ENCODE data around the gene VPREB3. TPM values are rescaled to one million over a fixed set of nuclear protein-coding genes. Genes with fewer than 3 reads are reported as not detected.

Gene VPREB3
- total RNA-seq, 3 donors from 2014 or later, result not detected

DNA sequence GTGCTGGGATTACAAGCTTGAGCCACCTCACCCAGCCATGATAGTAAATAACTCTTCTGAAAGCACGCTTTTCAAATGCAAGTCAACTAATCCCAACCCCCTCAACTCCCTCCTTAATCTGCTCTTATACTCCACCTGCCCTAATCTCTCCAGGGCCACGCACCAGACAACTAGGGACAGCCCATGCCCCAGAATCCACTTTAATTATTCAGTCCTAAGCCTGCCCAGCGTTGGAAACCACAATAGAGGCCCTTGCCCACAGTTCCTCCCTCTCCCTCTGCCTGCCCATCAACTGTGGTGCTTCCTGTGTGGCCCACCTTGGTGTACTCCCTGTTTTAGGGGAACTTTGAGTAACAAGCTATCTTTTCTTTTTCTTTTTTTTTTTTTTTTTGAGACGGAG is 2.7 kb upstream of the VPREB3 start:
- no peak for DNase-seq (ENCODE audit: low spot score in 2 of 2)
- Histone ChIP-seq H3K27me3 (no peaks in the 10 kb centered on the region), H3K4me1 (no peaks in the 10 kb centered on the region), H3K4me3 (no peak overlapping the region), H3K27ac (no peak overlapping the region), H3K36me3 (no peaks in the 10 kb centered on the region), H3K9me3 (no peaks in the 10 kb centered on the region)
- TF ChIP-seq CTCF (IDR thresholded peaks at IDR 0.05), result no peak
- no peak for TF ChIP-seq POLR2A (IDR thresholded peaks at IDR 0.05)
- no peak for TF ChIP-seq POLR2AphosphoS5 (IDR thresholded peaks at IDR 0.05)
- intact Hi-C loops (cut with DNase I; ENCODE audit: low total_unique reads), result no loop called here

GRCh38 chr22:23755711-23756110 is 1.5 kb upstream of the VPREB3 start:
- TF ChIP-seq CTCF (IDR thresholded peaks at IDR 0.05), result no peak
- TF ChIP-seq POLR2A (IDR thresholded peaks at IDR 0.05), result no peak
- TF ChIP-seq POLR2AphosphoS5 (IDR thresholded peaks at IDR 0.05), result no peak
- H3K27me3 ChIP-seq, result no peaks in the 10 kb centered on the region
- no peak for DNase-seq (ENCODE audit: low spot score in 2 of 2)
- no peak overlapping the region for H3K4me3 ChIP-seq
- H3K9me3 ChIP-seq, result no peaks in the 10 kb centered on the region
- no peaks in the 10 kb centered on the region for H3K36me3 ChIP-seq
- H3K27ac ChIP-seq, result no peak overlapping the region
- no peaks in the 10 kb centered on the region for H3K4me1 ChIP-seq
- intact Hi-C loops (cut with DNase I; ENCODE audit: low total_unique reads), result no loop called here

GRCh38 chr22:23754980-23755636 is 883 bp upstream of the VPREB3 start:
- Histone ChIP-seq H3K4me3 (no peak overlapping the region), H3K36me3 (no peaks in the 10 kb centered on the region), H3K27me3 (no peaks in the 10 kb centered on the region), H3K27ac (no peak overlapping the region), H3K4me1 (no peaks in the 10 kb centered on the region), H3K9me3 (no peaks in the 10 kb centered on the region)
- no peak for DNase-seq (ENCODE audit: low spot score in 2 of 2)
- intact Hi-C loops (cut with DNase I; ENCODE audit: low total_unique reads), result no loop called here
- TF ChIP-seq POLR2A (IDR thresholded peaks at IDR 0.05), result no peak
- TF ChIP-seq POLR2AphosphoS5 (IDR thresholded peaks at IDR 0.05), result no peak
- TF ChIP-seq CTCF (IDR thresholded peaks at IDR 0.05), result no peak

- Histone ChIP-seq H3K4me1 (no peaks in the 10 kb centered on the region), H3K27ac (no peak overlapping the region), H3K27me3 (no peaks in the 10 kb centered on the region), H3K4me3 (no peak overlapping the region), H3K36me3 (no peaks in the 10 kb centered on the region), H3K9me3 (no peaks in the 10 kb centered on the region)
- intact Hi-C loops (cut with DNase I; ENCODE audit: low total_unique reads), result no loop called here
- no peak for DNase-seq (ENCODE audit: low spot score in 2 of 2)
- no peak for TF ChIP-seq POLR2A (IDR thresholded peaks at IDR 0.05)
- no peak for TF ChIP-seq POLR2AphosphoS5 (IDR thresholded peaks at IDR 0.05)
- no peak for TF ChIP-seq CTCF (IDR thresholded peaks at IDR 0.05)
These were observed 840 bp downstream of the VPREB3 start for GRCh38 chr22:23753385-23753784.

DNA sequence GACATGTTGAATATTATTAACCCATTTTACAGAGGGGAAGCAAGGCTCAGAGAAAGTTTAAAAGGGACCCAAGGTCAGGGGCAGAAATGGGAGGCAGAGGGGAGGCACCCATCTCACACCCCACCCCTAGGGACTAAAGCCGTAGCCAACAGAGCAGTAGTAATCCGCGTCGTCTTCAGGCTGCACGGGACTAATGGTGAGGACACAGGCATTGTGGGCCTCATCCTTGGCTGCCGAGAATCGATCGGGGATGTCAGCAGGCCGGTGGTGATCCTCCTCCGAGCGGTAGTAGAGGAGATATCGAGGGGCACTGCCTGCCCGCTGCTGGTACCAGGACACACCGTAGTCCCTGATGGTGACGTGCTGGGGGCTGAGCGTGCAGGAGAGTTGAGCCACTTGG is 1.5 kb downstream of the VPREB3 start:
- no peaks in the 10 kb centered on the region for H3K9me3 ChIP-seq
- H3K27ac ChIP-seq, result no peak overlapping the region
- no peaks in the 10 kb centered on the region for H3K27me3 ChIP-seq
- no peaks in the 10 kb centered on the region for H3K36me3 ChIP-seq
- intact Hi-C loops (cut with DNase I; ENCODE audit: low total_unique reads), result no loop called here
- DNase-seq (ENCODE audit: low spot score in 2 of 2), result no peak
- TF ChIP-seq POLR2A (IDR thresholded peaks at IDR 0.05), result no peak
- no peak for TF ChIP-seq CTCF (IDR thresholded peaks at IDR 0.05)
- TF ChIP-seq POLR2AphosphoS5 (IDR thresholded peaks at IDR 0.05), result no peak
- H3K4me1 ChIP-seq, result no peaks in the 10 kb centered on the region
- H3K4me3 ChIP-seq, result no peak overlapping the region

Measured in breast epithelium (tissue), 4 donors.